H9 (cell line): ENCODE results near the gene PDIA6. TPM values are rescaled to one million over a fixed set of nuclear protein-coding genes. Genes with fewer than 3 reads are reported as not detected.

Experiments
- DNase-seq: peaks from one replicate; pipeline ENCODE4 v3.0.0-alpha.2; 2017
- H2AFZ ChIP-seq: one replicate; pipeline ENCODE4 v1.6.1; 2013; ENCODE audit warnings: mild to moderate bottlenecking, low read length, control low read depth, moderate library complexity
- H2AK5ac ChIP-seq: 2 replicates; pipeline ENCODE4 v1.6.1; 2013; ENCODE audit warnings: low read length, control low read depth, mixed read lengths; ENCODE audit not compliant: insufficient read length
- H2BK120ac ChIP-seq: one replicate; pipeline ENCODE4 v1.6.1; 2013; ENCODE audit warnings: low read depth, mild to moderate bottlenecking, low read length, control low read depth, inconsistent platforms; ENCODE audit not compliant: poor library complexity, severe bottlenecking
- H2BK12ac ChIP-seq: 2 replicates; pipeline ENCODE4 v1.6.1; 2013; ENCODE audit warnings: low read length, control low read depth, mixed read lengths, low read depth; ENCODE audit not compliant: insufficient read length
- H2BK15ac ChIP-seq: 2 replicates; pipeline ENCODE4 v1.6.1; 2013; ENCODE audit warnings: low read depth, low read length, control low read depth
- H2BK20ac ChIP-seq: one replicate; pipeline ENCODE4 v1.6.1; 2013; ENCODE audit warnings: low read depth, mild to moderate bottlenecking, low read length, control low read depth, inconsistent platforms; ENCODE audit not compliant: poor library complexity, severe bottlenecking
- H2BK5ac ChIP-seq: 2 replicates; pipeline ENCODE4 v1.6.1; 2013; ENCODE audit warnings: low read length, control low read depth, mixed read lengths; ENCODE audit not compliant: insufficient read length
- H3K14ac ChIP-seq: 2 replicates; pipeline ENCODE4 v1.6.1; 2013; ENCODE audit warnings: low read length, control low read depth; ENCODE audit not compliant: insufficient read depth
- H3K18ac ChIP-seq: 2 replicates; pipeline ENCODE4 v1.6.1; 2013; ENCODE audit warnings: low read depth, mild to moderate bottlenecking, mixed read lengths, low read length, control low read depth; ENCODE audit not compliant: insufficient read length
- H3K23ac ChIP-seq: 2 replicates; pipeline ENCODE4 v1.6.1; 2013; ENCODE audit warnings: low read length, control low read depth, mixed read lengths, low read depth; ENCODE audit not compliant: insufficient read length
- H3K23me2 ChIP-seq: 2 replicates; pipeline ENCODE4 v1.6.1; 2013; ENCODE audit warnings: low read depth, mild to moderate bottlenecking, mixed read lengths, low read length, control low read depth; ENCODE audit not compliant: insufficient read length, poor library complexity, severe bottlenecking
- H3K27ac ChIP-seq: 2 replicates; pipeline ENCODE4 v1.5.1; 2013; ENCODE audit warnings: low read length, control low read depth, mixed read lengths, low read depth; ENCODE audit not compliant: insufficient read length
- H3K27me3 ChIP-seq: 2 replicates; pipeline ENCODE4 v1.6.1; 2013; ENCODE audit warnings: low read length, control low read depth, inconsistent platforms; ENCODE audit not compliant: insufficient read depth
- H3K4ac ChIP-seq: 2 replicates; pipeline ENCODE4 v1.6.1; 2013; ENCODE audit warnings: low read depth, mild to moderate bottlenecking, control low read depth, inconsistent platforms, low read length, moderate library complexity
- H3K4me1 ChIP-seq: 2 replicates; pipeline ENCODE4 v1.6.1; 2013; ENCODE audit warnings: low read length, control low read depth, inconsistent platforms; ENCODE audit not compliant: insufficient read depth
- H3K4me2 ChIP-seq: 2 replicates; pipeline ENCODE4 v1.6.1; 2013; ENCODE audit warnings: low read length, control low read depth, mixed read lengths; ENCODE audit not compliant: insufficient read length, insufficient read depth
- H3K56ac ChIP-seq: 2 replicates; pipeline ENCODE4 v1.6.1; 2013; ENCODE audit warnings: low read depth, mild to moderate bottlenecking, mixed read lengths, low read length, control low read depth; ENCODE audit not compliant: insufficient read length
- H3K79me1 ChIP-seq: 2 replicates; pipeline ENCODE4 v1.6.1; 2013; ENCODE audit warnings: low read depth, mild to moderate bottlenecking, moderate library complexity, low read length, control low read depth, inconsistent platforms; ENCODE audit not compliant: insufficient read depth, poor library complexity, severe bottlenecking
- H3K79me2 ChIP-seq: 2 replicates; pipeline ENCODE4 v1.6.1; 2013; ENCODE audit warnings: low read length, control low read depth, inconsistent platforms; ENCODE audit not compliant: insufficient read depth
- H3K9ac ChIP-seq: 2 replicates; pipeline ENCODE4 v1.6.1; 2013; ENCODE audit warnings: low read length, control low read depth, mixed read lengths; ENCODE audit not compliant: insufficient read length; ENCODE audit errors: extremely low read depth
- H3K9me3 ChIP-seq: one replicate; pipeline ENCODE4 v1.6.1; 2013; ENCODE audit warnings: low read depth, low read length, inconsistent platforms; ENCODE audit not compliant: control insufficient read depth
- H3T11ph ChIP-seq: one replicate; pipeline ENCODE4 v1.6.1; 2013; ENCODE audit warnings: mild to moderate bottlenecking, low read length, control low read depth, inconsistent platforms
- H4K20me1 ChIP-seq: one replicate; pipeline ENCODE4 v1.6.1; 2013; ENCODE audit not compliant: control insufficient read depth, insufficient read length, insufficient read depth
- H4K5ac ChIP-seq: 2 replicates; pipeline ENCODE4 v1.6.1; 2013; ENCODE audit warnings: low read depth, mild to moderate bottlenecking, mixed read lengths, low read length, control low read depth; ENCODE audit not compliant: insufficient read length
- H4K8ac ChIP-seq: replicated peaks from 2 replicates; pipeline ENCODE4 v1.6.1; 2013; ENCODE audit warnings: low read length, control low read depth, mixed read lengths, low read depth; ENCODE audit not compliant: insufficient read length
- H4K91ac ChIP-seq: 2 replicates; pipeline ENCODE4 v1.6.1; 2013; ENCODE audit warnings: low read depth, mild to moderate bottlenecking, moderate library complexity, mixed read lengths, low read length, control low read depth; ENCODE audit not compliant: insufficient read length
- H3K27ac Mint-ChIP-seq, 3 experiments: 2 replicates in 2 of 3; 3 replicates in 1 of 3; pipeline ENCODE4 v1.8.0; 2020 to 2021; ENCODE audit warnings: mixed read lengths in 3 of 3, mild to moderate bottlenecking in 1 of 3, moderate library complexity in 1 of 3
- H3K27me3 Mint-ChIP-seq: 2 replicates; pipeline ENCODE4 v1.8.0; 2021; ENCODE audit warnings: low read depth, mild to moderate bottlenecking, moderate library complexity, mixed read lengths
- H3K36me3 Mint-ChIP-seq, 3 experiments: 2 replicates in 2 of 3; 3 replicates in 1 of 3; pipeline ENCODE4 v1.8.0; 2020 to 2021; ENCODE audit warnings: low read depth in 3 of 3, mixed read lengths in 3 of 3; ENCODE audit not compliant: insufficient read depth in 1 of 3
- H3K4me1 Mint-ChIP-seq, 2 experiments: 2 replicates each; pipeline ENCODE4 v1.8.0; 2020; ENCODE audit warnings: mixed read lengths in 2 of 2
- H3K4me3 Mint-ChIP-seq, 2 experiments: 2 replicates in 1 of 2; 3 replicates in 1 of 2; pipeline ENCODE4 v1.8.0; 2020 to 2021; ENCODE audit warnings: mild to moderate bottlenecking in 2 of 2, mixed read lengths in 2 of 2, moderate library complexity in 1 of 2
- H3K9me3 Mint-ChIP-seq, 2 experiments: 2 replicates in 1 of 2; 3 replicates in 1 of 2; pipeline ENCODE4 v1.8.0; 2020; ENCODE audit warnings: mild to moderate bottlenecking in 2 of 2, mixed read lengths in 2 of 2, moderate library complexity in 1 of 2
- CTCF ChIP-seq: fragments of 200-600 bp; sonication (generic); conservative IDR thresholded peaks from 3 replicates; pipeline ENCODE4 v1.8.0; 2021; ENCODE audit warnings: antibody characterized with exemption, mild to moderate bottlenecking
- WGBS: extraction: QIAGEN DNeasy Blood & Tissue Kit; methylation state at CpG from one replicate; pipeline ENCODE4 v1.1.7; 2013; ENCODE audit warnings: missing lambda C conversion rate, low lambda C conversion rate, mixed read lengths; ENCODE audit not compliant: insufficient read length; ENCODE audit errors: extremely low coverage; 5-methylcytosine and 5-hydroxymethylcytosine counted together
- total RNA-seq: library from RNA; stranded (reverse); gene quantifications from 2 replicates; pipeline ENCODE4 v1.2.1, GENCODE V29; 2021

The PDIA6 gene
- total RNA-seq, 1 experiment from 2014 or later, result 301 TPM

- Mint-ChIP-seq H3K36me3 (peaks cover 13 to 16% (median 15%) of the 10 kb centered on the region in 3 experiments; a peak in 6 of 7 replicates), H3K4me3 (peak overlapping the region; percentile 90 to 94), H3K27ac (peak overlapping the region in 2 of 3 experiments; percentile 81 to 93; a peak in 5 of 7 replicates), H3K9me3 (no peaks in the 10 kb centered on the region), H3K4me1 (peaks cover 32 to 40% of the 10 kb centered on the region in 2 experiments), H3K27me3 (peaks cover 2% of the 10 kb centered on the region; the same call in 1 of the 2 replicates)
- Histone ChIP-seq H2BK5ac (no peak overlapping the region), H3K23me2 (peaks cover 6% of the 10 kb centered on the region), H4K20me1 (peaks cover 3% of the 10 kb centered on the region), H3K79me2 (peaks cover 54% of the 10 kb centered on the region), H3K4me1 (no peaks in the 10 kb centered on the region; the same call in 1 of the 2 replicates), H2BK20ac (no peak overlapping the region), H3K79me1 (no peaks in the 10 kb centered on the region), H2AK5ac (no peak overlapping the region), H4K8ac (no peak overlapping the region), H3T11ph (no peak overlapping the region), H3K27ac (no peak overlapping the region), H3K27me3 (no peaks in the 10 kb centered on the region), H2AFZ (no peak overlapping the region), H4K91ac (no peak overlapping the region), H3K4ac (no peak overlapping the region), H3K56ac (no peak overlapping the region), H3K23ac (no peak overlapping the region), H3K18ac (no peak overlapping the region), H3K14ac (no peak overlapping the region), H3K9me3 (no peaks in the 10 kb centered on the region), H3K4me2 (peak overlapping the region; percentile 65), H4K5ac (no peak overlapping the region), H2BK15ac (no peak overlapping the region), H2BK12ac (no peak overlapping the region), H2BK120ac (no peak overlapping the region), H3K9ac (peak overlapping the region; percentile 80)
- no peak for TF ChIP-seq CTCF
- DNase-seq, result no peak
- WGBS, result no CpG with 5 or more reads among the region's 14 CpGs
These were observed 1.1 kb downstream of the PDIA6 start for GRCh38 chr2:10811517-10811916.
